B cell (primary cell): ENCODE measurements around the gene SH3TC1. TPM values are rescaled to one million over a fixed set of nuclear protein-coding genes. Genes with fewer than 3 reads are reported as not detected.

Experiments used
- ATAC-seq: fragments of 200-7000 bp; cut with Tn5 transposase; one replicate; pipeline ENCODE4 v1.10.0; 2021; ENCODE audit warnings: low read depth, mild to moderate bottlenecking, moderate number of reproducible peaks, moderate library complexity
- CTCF ChIA-PET: fragments of 350-600 bp; sonication (Branson Sonifier 250); formaldehyde crosslinking; loops from one replicate; lab custom pipeline; 2021; ENCODE audit warnings: antibody characterized with exemption, inconsistent platforms; lab: Charles Lee
- POLR2A ChIA-PET: fragments of 350-600 bp; sonication (Branson Sonifier 250); formaldehyde crosslinking; loops from one replicate; lab custom pipeline; 2021; ENCODE audit warnings: antibody characterized with exemption; lab: Charles Lee
- DNase-seq: peaks from one replicate; pipeline ENCODE4 v3.0.0; 2013
- H2AFZ ChIP-seq: 2 replicates; pipeline ENCODE4 v1.6.1; 2012; ENCODE audit warnings: mild to moderate bottlenecking, low read depth, low read length; ENCODE audit not compliant: insufficient read depth, poor library complexity, severe bottlenecking
- H3K27ac ChIP-seq, 2 donors: 1 replicate in 1 of 2; 2 replicates in 1 of 2; pipeline ENCODE4 v1.5.1; 2012 to 2013; ENCODE audit warnings: low read length in 2 of 2, mild to moderate bottlenecking in 2 of 2, moderate library complexity in 1 of 2
- H3K27me3 ChIP-seq, 4 experiments: fragments of 200-600 bp in 1 of 4; sonication (generic) in 1 of 4; replicated peaks in 1 of 4; 1 replicate in 2 of 4; 2 replicates in 2 of 4; pipeline versions ENCODE4 v1.6.1 to v1.7.0; 2013 to 2016; ENCODE audit warnings: low read length in 3 of 4, mild to moderate bottlenecking in 2 of 4, mixed read lengths in 1 of 4, moderate library complexity in 1 of 4; ENCODE audit not compliant: insufficient read depth in 4 of 4, control insufficient read depth in 3 of 4; ENCODE audit errors: control extremely low read depth in 1 of 4
- H3K36me3 ChIP-seq, 2 experiments: replicated peaks in 1 of 2; 1 replicate in 1 of 2; 2 replicates in 1 of 2; pipeline versions ENCODE4 v1.6.1 to v1.7.1; 2013; ENCODE audit warnings: low read length in 1 of 2; ENCODE audit not compliant: insufficient read depth in 2 of 2, control insufficient read depth in 1 of 2; ENCODE audit errors: control extremely low read depth in 1 of 2, extremely low read depth in 1 of 2
- H3K4me1 ChIP-seq, 2 donors: fragments of 200-600 bp in 1 of 2; sonication (generic) in 1 of 2; 1 replicate in 1 of 2; 2 replicates in 1 of 2; pipeline versions ENCODE4 v1.5.1 to v1.6.1; 2013 to 2017; ENCODE audit warnings: low read length in 2 of 2; ENCODE audit not compliant: control insufficient read depth in 2 of 2, insufficient read depth in 2 of 2
- H3K4me2 ChIP-seq: replicated peaks from 2 replicates; pipeline ENCODE3; 2012; ENCODE audit warnings: mild to moderate bottlenecking, low read depth, low read length; ENCODE audit not compliant: poor library complexity, severe bottlenecking
- H3K4me3 ChIP-seq, 5 experiments: fragments of 200-600 bp in 1 of 5; sonication (generic) in 1 of 5; 1 replicate in 3 of 5; 2 replicates in 2 of 5; pipeline versions ENCODE4 v1.5.1 to v1.7.0; 2011 to 2016; ENCODE audit warnings: low read length in 4 of 5, mild to moderate bottlenecking in 4 of 5, low read depth in 2 of 5, control low read depth in 1 of 5, moderate library complexity in 1 of 5; ENCODE audit not compliant: insufficient read depth in 1 of 5; ENCODE audit errors: control extremely low read depth in 1 of 5, extremely low read depth in 1 of 5
- H3K79me2 ChIP-seq: fragments of 200-600 bp; sonication (generic); one replicate; pipeline ENCODE4 v1.6.0; 2016; ENCODE audit warnings: low read length; ENCODE audit not compliant: control insufficient read depth, insufficient read depth
- H3K9ac ChIP-seq: fragments of 200-600 bp; sonication (generic); 2 replicates; pipeline ENCODE4 v1.6.1; 2017; ENCODE audit warnings: mild to moderate bottlenecking, low read length, moderate library complexity
- H3K9me3 ChIP-seq, 3 donors: one replicate each; pipeline versions ENCODE4 v1.6.1 to v1.7.1; 2013; ENCODE audit warnings: low read length in 2 of 3; ENCODE audit not compliant: control insufficient read depth in 2 of 3, insufficient read depth in 1 of 3; ENCODE audit errors: control extremely low read depth in 1 of 3
- H4K20me1 ChIP-seq: 2 replicates; pipeline ENCODE4 v1.6.0; 2012; ENCODE audit warnings: mild to moderate bottlenecking, low read length; ENCODE audit not compliant: insufficient read depth, control insufficient read depth, poor library complexity, severe bottlenecking
- H3K27ac Mint-ChIP-seq: one replicate; pipeline ENCODE4 v1.8.0; 2021; ENCODE audit warnings: mixed read lengths
- H3K27me3 Mint-ChIP-seq: one replicate; pipeline ENCODE4 v1.8.0; 2021; ENCODE audit warnings: mixed read lengths
- H3K4me1 Mint-ChIP-seq: one replicate; pipeline ENCODE4 v1.8.0; 2021; ENCODE audit warnings: mixed read lengths
- H3K4me3 Mint-ChIP-seq: one replicate; pipeline ENCODE4 v1.8.0; 2021; ENCODE audit warnings: mixed read lengths
- H3K9me3 Mint-ChIP-seq: one replicate; pipeline ENCODE4 v1.8.0; 2022; ENCODE audit warnings: mixed read lengths; ENCODE audit not compliant: insufficient read depth
- CTCF ChIP-seq: fragments of 200-600 bp; IDR thresholded peaks from one replicate; pipeline ENCODE4 v1.8.0; 2022; ENCODE audit warnings: antibody characterized with exemption, mild to moderate bottlenecking
- EZH2 ChIP-seq: IDR thresholded peaks from 2 replicates; pipeline ENCODE4 v1.6.1; 2012; ENCODE audit warnings: borderline replicate concordance, low read depth, mild to moderate bottlenecking, moderate library complexity, low read length; ENCODE audit not compliant: insufficient read depth, poor library complexity, severe bottlenecking
- WGBS: methylation state at CpG from one replicate; pipeline ENCODE4 v1.1.5; 2013; ENCODE audit warnings: missing lambda C conversion rate; ENCODE audit not compliant: insufficient coverage; 5-methylcytosine and 5-hydroxymethylcytosine counted together
- intact Hi-C: fragments of 100-400 bp; cut with micrococcal nuclease; formaldehyde crosslinking; loops from one replicate; pipeline ENCODE4 v1.10.0; 2022
- polyA plus RNA-seq: library from polyadenylated mRNA; depleted of rRNA; stranded (reverse); fragments of >200 nt; gene quantifications from 2 replicates; pipeline ENCODE4 v1.2.3, GENCODE V29; 2012
- total RNA-seq, 2 donors: library from RNA; stranded (reverse); fragments of 120-200 nt in 1 of 2; gene quantifications; 1 replicate in 1 of 2; 2 replicates in 1 of 2; pipeline versions ENCODE4 v1.2.3 to v1.2.4, GENCODE V29; 2013 to 2022

SH3TC1 gene
- total and polyA plus RNA-seq, 2 donors (not counting 1 experiment from before 2014, with no cell fraction given): 63.8 to 388 TPM

- Histone ChIP-seq H3K79me2 (peaks cover 77% of the 10 kb centered on the region), H3K4me3 (peak overlapping the region in 4 of 5 experiments; percentile 59 to 96 (median 86)), H3K4me2 (peak overlapping the region; percentile 95), H2AFZ (peak overlapping the region; percentile 7), H4K20me1 (peaks cover 58% of the 10 kb centered on the region), H3K9me3 (no peaks in the 10 kb centered on the region), H3K4me1 (peaks cover 62 to 82% of the 10 kb centered on the region in 2 donors), H3K27me3 (no peaks in the 10 kb centered on the region), H3K9ac (peak overlapping the region; percentile 85), H3K36me3 (peaks cover 0 to 17% of the 10 kb centered on the region in 2 experiments), H3K27ac (peak overlapping the region; percentile 78 to 80)
- WGBS: 16% methylated on average over 16 of the region's 21 CpGs
- intact Hi-C loops: no loop called here
- peak overlapping the region; percentile 100 for H3K4me3 Mint-ChIP-seq
- no peaks in the 10 kb centered on the region for H3K9me3 Mint-ChIP-seq
- H3K4me1 Mint-ChIP-seq: peaks cover 82% of the 10 kb centered on the region
- ATAC-seq (no peak), DNase-seq (peak; percentile 54)
- CTCF ChIA-PET: interaction anchor here (0.7 to 4.4 kb wide), 11 partner anchors 9 to 40 kb away, joined by 3 to 32 read pairs (median 3); no protein-coding TSS in a partner anchor
- H3K27ac Mint-ChIP-seq: peak overlapping the region; percentile 100
- no peaks in the 10 kb centered on the region for H3K27me3 Mint-ChIP-seq
- POLR2A ChIA-PET: interaction anchor here (0.6 to 7.7 kb wide), 6 partner anchors 8 to 43 kb away, joined by 4 to 50 read pairs (median 6); no protein-coding TSS in a partner anchor
- TF ChIP-seq EZH2 (no peak), CTCF (no peak)
These were observed 3.3 kb downstream of the SH3TC1 start for GRCh38 chr4:8202108-8203051.
